Stimulated activated CD8-positive, alpha-beta memory T cell treated with anti-CD3 and anti-CD28 coated beads, Interleukin-4, amount 100 ng/mL, for 24 hours (primary cell): ENCODE measurements around the gene SREBF1.

Experiments used
- DNase-seq: peaks from one replicate; pipeline ENCODE4 v3.0.0-alpha.2; 2020; ENCODE audit warnings: low read depth

SREBF1 gene

GRCh38 chr17:17857496-17857895, 20.7 kb upstream of the SREBF1 start:
- DNase-seq = no peak

- DNase-seq = no peak
Measured at GRCh38 chr17:17856386-17856785, 19.6 kb upstream of the SREBF1 start.

- DNase-seq = no peak
Measured at GRCh38 chr17:17855976-17856375, 19.2 kb upstream of the SREBF1 start.

- no peak for DNase-seq
Measured at GRCh38 chr17:17853811-17854447, 17.1 kb upstream of the SREBF1 start.

GRCh38 chr17:17852930-17853329, 16.1 kb upstream of the SREBF1 start:
- DNase-seq = no peak

- DNase-seq = no peak
Measured at GRCh38 chr17:17851103-17852002, 14.6 kb upstream of the SREBF1 start.

GRCh38 chr17:17849845-17850373, 13.1 kb upstream of the SREBF1 start:
- DNase-seq = peak; percentile 39

GRCh38 chr17:17849147-17849820, 12.5 kb upstream of the SREBF1 start:
- peak; percentile 77 for DNase-seq

GRCh38 chr17:17848311-17849082, 11.7 kb upstream of the SREBF1 start:
- DNase-seq = no peak

GRCh38 chr17:17847726-17848125, 10.9 kb upstream of the SREBF1 start:
- no peak for DNase-seq

- no peak for DNase-seq
Measured at GRCh38 chr17:17847118-17847689, 10.4 kb upstream of the SREBF1 start.

GRCh38 chr17:17846645-17847044, 9.9 kb upstream of the SREBF1 start:
- no peak for DNase-seq

- DNase-seq = no peak
Measured at GRCh38 chr17:17846003-17846402, 9.2 kb upstream of the SREBF1 start.

- no peak for DNase-seq
Measured at GRCh38 chr17:17845046-17845775, 8.4 kb upstream of the SREBF1 start.

GRCh38 chr17:17844500-17844899, 7.7 kb upstream of the SREBF1 start:
- no peak for DNase-seq

GRCh38 chr17:17844079-17844478, 7.3 kb upstream of the SREBF1 start:
- no peak for DNase-seq

GRCh38 chr17:17843096-17843495, 6.3 kb upstream of the SREBF1 start:
- no peak for DNase-seq

- DNase-seq = no peak
Measured at GRCh38 chr17:17842111-17842876, 5.5 kb upstream of the SREBF1 start.

GRCh38 chr17:17841601-17842025, 4.8 kb upstream of the SREBF1 start:
- no peak for DNase-seq
